ENCODE data around the gene SCRG1.

The SCRG1 gene

DNA sequence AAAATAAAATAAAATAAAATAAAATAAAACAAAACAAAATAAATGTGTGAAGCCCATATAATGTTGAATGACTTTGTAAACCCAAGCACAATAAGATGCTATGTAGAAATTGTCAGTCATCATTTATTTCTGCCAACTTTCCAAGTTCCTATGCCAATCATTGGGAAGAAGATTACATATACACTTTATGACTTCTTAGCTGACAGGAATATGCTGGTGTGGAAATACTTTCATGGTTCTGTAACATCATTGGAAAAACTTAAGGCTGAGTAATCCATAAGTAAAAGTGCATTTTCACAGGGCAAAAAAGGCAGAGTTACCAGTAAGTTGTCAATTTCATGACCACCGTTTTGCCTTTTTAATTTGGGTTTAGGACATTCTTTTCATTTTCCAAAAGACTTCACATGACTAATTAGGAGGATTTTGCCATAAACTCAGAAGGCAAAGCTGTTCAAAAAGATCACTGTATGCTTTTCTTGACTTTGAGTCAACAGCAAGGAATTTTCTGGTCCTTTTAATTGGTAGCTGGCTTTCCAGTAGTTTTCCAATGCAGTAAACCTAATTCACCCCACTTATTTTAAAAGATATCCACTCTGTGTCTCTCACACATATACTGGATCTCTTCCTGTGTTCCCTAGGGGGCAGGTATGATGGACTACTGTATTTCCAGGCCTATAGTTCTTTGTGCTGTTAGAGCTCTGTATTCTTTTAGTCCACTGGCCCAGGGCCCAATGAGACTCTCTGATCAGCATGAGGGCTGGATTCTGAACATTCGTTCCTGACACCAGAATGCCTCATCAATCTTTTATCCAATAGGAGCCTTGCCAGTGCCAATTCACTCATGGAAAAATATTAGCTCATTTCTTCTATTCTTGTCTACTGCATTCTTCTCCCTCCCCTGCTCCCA lies 26.2 kb upstream of the SCRG1 start:
- TF ChIP-seq, protein P1, sequence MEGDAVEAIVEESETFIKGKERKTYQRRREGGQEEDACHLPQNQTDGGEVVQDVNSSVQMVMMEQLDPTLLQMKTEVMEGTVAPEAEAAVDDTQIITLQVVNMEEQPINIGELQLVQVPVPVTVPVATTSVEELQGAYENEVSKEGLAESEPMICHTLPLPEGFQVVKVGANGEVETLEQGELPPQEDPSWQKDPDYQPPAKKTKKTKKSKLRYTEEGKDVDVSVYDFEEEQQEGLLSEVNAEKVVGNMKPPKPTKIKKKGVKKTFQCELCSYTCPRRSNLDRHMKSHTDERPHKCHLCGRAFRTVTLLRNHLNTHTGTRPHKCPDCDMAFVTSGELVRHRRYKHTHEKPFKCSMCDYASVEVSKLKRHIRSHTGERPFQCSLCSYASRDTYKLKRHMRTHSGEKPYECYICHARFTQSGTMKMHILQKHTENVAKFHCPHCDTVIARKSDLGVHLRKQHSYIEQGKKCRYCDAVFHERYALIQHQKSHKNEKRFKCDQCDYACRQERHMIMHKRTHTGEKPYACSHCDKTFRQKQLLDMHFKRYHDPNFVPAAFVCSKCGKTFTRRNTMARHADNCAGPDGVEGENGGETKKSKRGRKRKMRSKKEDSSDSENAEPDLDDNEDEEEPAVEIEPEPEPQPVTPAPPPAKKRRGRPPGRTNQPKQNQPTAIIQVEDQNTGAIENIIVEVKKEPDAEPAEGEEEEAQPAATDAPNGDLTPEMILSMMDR (IDR thresholded peaks at IDR 0.05; ENCODE audit: borderline replicate concordance, control extremely low read depth, extremely low read depth, insufficient read depth, missing control alignments) = no peak
- in situ Hi-C loops (cut with MboI; ENCODE audit: low sequenced_read_pairs, unreplicated experiment) = no loop called here
- DNase-seq (ENCODE audit: low spot score) = no peak

DNA sequence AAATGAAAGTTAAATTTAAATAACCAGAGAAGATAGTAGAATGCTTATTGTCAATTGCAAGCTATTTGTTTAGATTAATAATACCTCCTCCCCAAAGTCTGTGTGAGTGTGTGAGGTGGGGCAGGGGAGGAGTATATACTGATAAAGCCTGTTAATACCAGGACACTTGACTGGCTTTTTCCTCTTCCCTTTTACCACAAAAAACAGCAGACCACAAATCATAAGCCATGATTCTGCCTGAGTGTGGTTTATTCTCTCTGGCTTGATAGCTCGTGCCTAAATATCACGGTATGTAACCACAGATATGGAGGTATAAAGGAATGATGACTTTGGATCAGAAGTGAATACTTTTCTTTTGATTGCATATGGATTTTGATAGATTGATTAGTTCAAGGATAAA lies 21.9 kb upstream of the SCRG1 start:
- in situ Hi-C loops (cut with MboI; ENCODE audit: low sequenced_read_pairs, unreplicated experiment) = no loop called here
- DNase-seq (ENCODE audit: low spot score) = no peak
- TF ChIP-seq, protein P1 (IDR thresholded peaks at IDR 0.05; ENCODE audit: borderline replicate concordance, control extremely low read depth, extremely low read depth, insufficient read depth, missing control alignments) = no peak

DNA sequence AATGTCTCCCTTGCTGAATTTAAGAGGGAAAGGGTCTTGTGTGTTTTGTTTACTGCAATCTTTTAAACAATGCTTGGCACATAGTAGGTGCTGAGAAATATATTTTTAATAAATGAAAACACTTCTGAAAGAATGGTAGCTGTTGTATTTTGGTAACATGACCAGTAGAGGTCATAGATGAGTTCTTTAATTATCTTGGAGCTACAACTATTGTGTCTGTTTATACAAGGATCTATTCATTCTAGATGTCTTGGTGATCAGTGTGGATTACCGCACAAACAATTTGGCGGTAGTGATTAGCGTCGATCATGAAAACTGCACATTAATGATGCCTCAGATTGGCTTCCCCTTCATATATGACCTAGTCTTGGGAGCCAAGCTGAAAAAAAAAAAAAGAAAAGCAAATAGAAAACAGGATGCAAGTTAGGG lies 21.4 kb upstream of the SCRG1 start:
- TF ChIP-seq, protein P1 (IDR thresholded peaks at IDR 0.05; ENCODE audit: borderline replicate concordance, control extremely low read depth, extremely low read depth, insufficient read depth, missing control alignments) = peak; percentile 14
- peak; percentile 29 for DNase-seq (ENCODE audit: low spot score)
- in situ Hi-C loops (cut with MboI; ENCODE audit: low sequenced_read_pairs, unreplicated experiment) = no loop called here

DNA sequence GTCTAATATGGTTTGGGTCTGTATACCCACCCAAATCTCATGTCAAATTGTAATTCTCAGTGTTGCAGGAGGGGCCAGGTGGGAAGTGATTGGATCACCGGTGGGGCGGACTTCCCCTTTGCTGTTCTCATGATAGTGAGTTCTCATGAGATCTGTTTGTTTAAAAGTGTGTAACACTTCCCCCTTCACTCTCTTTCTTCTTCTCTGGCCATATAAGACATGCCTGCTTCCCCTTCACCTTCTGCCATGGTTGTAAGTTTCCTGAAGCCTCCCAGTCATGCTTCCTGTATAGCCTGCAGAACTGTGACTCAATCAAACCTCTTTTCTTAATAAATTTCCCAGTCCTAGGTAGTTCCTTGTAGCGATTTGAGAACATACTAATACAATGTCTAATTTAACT lies 19.7 kb upstream of the SCRG1 start:
- TF ChIP-seq, protein P1 (IDR thresholded peaks at IDR 0.05; ENCODE audit: borderline replicate concordance, control extremely low read depth, extremely low read depth, insufficient read depth, missing control alignments) = no peak
- DNase-seq (ENCODE audit: low spot score) = no peak
- in situ Hi-C loops (cut with MboI; ENCODE audit: low sequenced_read_pairs, unreplicated experiment) = loop anchor here (10.0 kb wide), 1 partner anchor 404 kb away; no protein-coding TSS in a partner anchor

DNA sequence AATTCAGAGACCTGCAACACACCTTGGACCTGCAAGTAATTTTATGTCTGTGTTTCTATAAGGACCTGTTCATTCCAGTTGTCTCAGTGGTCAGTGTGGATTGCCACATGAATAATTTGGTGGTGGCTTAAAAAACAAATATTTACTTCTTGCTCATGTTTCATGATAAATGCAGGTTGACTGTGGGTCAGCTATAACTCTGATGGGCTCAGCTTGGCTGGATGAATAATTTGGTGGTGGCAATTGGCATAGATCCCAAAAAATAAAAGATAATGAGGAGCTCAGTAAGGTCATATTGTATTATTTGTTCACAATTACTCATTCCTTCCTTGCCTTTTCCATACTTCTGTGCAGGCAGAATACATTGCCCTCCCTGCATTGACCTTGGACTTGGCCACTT lies 18.9 kb upstream of the SCRG1 start:
- no peak for DNase-seq (ENCODE audit: low spot score)
- TF ChIP-seq, protein P1 (IDR thresholded peaks at IDR 0.05; ENCODE audit: borderline replicate concordance, control extremely low read depth, extremely low read depth, insufficient read depth, missing control alignments) = no peak
- in situ Hi-C loops (cut with MboI; ENCODE audit: low sequenced_read_pairs, unreplicated experiment) = loop anchor here (10.0 kb wide), 1 partner anchor 403 kb away; no protein-coding TSS in a partner anchor

DNA sequence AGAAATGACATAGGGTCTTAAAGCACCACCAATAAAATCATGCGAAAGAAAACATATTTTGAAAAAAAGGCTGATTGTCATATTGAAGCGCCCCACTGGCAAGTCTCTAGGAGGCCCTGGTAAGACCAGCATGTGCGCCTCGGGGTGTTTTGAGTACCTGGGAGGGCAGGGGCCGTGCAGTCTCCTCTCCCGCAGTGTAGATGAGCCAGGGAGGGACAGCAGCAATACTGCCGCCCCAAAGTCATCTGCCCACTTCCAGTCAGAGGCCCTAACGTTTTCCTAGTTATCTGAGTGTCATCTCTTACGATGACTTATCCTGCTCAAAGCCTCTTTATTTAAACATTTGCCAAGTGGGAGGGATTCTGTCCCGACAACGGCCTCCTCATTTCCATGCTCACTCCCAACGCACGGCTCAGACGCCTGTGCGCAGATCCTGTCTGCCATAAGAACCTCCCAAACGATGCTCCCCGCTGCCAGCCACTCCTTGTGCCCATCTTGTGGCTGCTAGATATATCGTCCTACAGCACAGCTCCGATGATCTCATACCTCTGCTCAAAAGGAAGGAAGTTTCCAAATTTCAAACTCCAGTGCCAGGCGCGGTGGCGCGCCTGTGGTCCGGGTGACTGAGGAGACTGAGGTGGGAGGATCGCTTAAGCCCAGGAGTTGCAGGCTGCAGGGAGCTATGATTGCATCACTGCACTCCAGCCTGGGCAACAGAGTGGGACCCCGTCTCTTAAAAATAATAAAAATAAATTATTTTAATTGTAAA lies 17.2 kb upstream of the SCRG1 start:
- in situ Hi-C loops (cut with MboI; ENCODE audit: low sequenced_read_pairs, unreplicated experiment) = loop anchor here (10.0 kb wide), 1 partner anchor 401 kb away; no protein-coding TSS in a partner anchor
- TF ChIP-seq, protein P1 (IDR thresholded peaks at IDR 0.05; ENCODE audit: borderline replicate concordance, control extremely low read depth, extremely low read depth, insufficient read depth, missing control alignments) = no peak
- DNase-seq (ENCODE audit: low spot score) = no peak

All from GM13976 (cell line).